ENCODE measurements around the gene PGM2. TPM values are rescaled to one million over a fixed set of nuclear protein-coding genes. Genes with fewer than 3 reads are reported as not detected.

The PGM2 gene
- total and polyA plus RNA-seq, 7 donors = 7.2 to 42.3 (median 30.0) TPM

DNA sequence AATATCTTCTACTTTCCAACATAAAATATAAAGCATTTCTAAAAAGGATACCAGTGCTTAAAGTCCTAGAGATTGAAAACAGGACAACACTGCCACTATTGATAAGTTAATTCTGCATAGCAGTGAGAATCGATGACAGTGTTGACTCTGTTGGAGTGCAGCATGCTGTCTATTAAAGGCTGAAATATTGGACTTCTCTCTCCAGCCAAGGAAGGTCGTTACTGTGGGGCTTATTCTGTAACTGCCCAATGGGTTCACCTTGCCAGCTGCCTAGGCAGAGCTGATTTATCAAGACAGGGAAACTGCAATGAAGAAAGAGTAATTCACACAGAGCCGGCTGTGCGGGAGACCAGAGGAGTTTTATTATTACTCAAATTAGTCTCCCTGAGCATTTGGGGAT, 37.7 kb upstream of the PGM2 start:
- H3K4me1 ChIP-seq = no peaks in the 10 kb centered on the region
- TF ChIP-seq POLR2AphosphoS5 (IDR thresholded peaks at IDR 0.05) (no peak), EP300 (IDR thresholded peaks at IDR 0.05) (no peak), POLR2A (IDR thresholded peaks at IDR 0.05) (no peak)
- TF ChIP-seq, protein P1, sequence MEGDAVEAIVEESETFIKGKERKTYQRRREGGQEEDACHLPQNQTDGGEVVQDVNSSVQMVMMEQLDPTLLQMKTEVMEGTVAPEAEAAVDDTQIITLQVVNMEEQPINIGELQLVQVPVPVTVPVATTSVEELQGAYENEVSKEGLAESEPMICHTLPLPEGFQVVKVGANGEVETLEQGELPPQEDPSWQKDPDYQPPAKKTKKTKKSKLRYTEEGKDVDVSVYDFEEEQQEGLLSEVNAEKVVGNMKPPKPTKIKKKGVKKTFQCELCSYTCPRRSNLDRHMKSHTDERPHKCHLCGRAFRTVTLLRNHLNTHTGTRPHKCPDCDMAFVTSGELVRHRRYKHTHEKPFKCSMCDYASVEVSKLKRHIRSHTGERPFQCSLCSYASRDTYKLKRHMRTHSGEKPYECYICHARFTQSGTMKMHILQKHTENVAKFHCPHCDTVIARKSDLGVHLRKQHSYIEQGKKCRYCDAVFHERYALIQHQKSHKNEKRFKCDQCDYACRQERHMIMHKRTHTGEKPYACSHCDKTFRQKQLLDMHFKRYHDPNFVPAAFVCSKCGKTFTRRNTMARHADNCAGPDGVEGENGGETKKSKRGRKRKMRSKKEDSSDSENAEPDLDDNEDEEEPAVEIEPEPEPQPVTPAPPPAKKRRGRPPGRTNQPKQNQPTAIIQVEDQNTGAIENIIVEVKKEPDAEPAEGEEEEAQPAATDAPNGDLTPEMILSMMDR (IDR thresholded peaks at IDR 0.05) = no peak
- intact Hi-C loops (cut with DNase I) = no loop called here
- no peak for DNase-seq
- no peak overlapping the region for H3K27ac ChIP-seq
- no peaks in the 10 kb centered on the region for H3K27me3 ChIP-seq
- H3K9me3 ChIP-seq = no peaks in the 10 kb centered on the region
- no peaks in the 10 kb centered on the region for H3K36me3 ChIP-seq
- 82 to 86% methylated on average over 4 of the region's 4 CpGs for WGBS, 2 donors
- H3K4me3 ChIP-seq = no peak overlapping the region

DNA sequence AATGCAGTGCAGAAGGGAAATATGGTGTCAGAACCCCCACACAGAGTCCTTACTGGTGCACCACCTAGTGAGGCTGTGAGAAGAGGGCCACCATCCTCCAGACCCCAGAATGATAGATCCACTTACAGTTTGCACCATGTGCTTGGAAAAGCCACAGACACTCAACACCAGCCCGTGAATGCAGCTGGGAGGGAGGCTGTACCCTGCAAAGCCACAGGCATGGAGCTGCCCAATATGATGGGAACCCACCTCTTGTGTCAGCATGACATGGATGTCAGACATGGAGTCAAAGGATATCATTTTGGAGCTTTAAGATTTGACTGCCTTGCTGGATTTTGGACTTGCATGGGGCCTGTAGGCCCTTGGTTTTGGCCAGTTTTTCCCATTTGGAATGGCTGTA, 34.2 kb upstream of the PGM2 start:
- intact Hi-C loops (cut with DNase I) = loop anchor here (2.0 kb wide), 1 partner anchor 189 kb away; no protein-coding TSS in a partner anchor
- no peaks in the 10 kb centered on the region for H3K9me3 ChIP-seq
- no peak overlapping the region for H3K4me3 ChIP-seq
- H3K27me3 ChIP-seq = no peaks in the 10 kb centered on the region
- TF ChIP-seq EP300 (IDR thresholded peaks at IDR 0.05) (no peak), POLR2AphosphoS5 (IDR thresholded peaks at IDR 0.05) (no peak), POLR2A (IDR thresholded peaks at IDR 0.05) (no peak)
- TF ChIP-seq, protein P1 (IDR thresholded peaks at IDR 0.05) = no peak
- DNase-seq = no peak
- no peaks in the 10 kb centered on the region for H3K4me1 ChIP-seq
- WGBS, 2 donors = 92 to 95% methylated on average over 1 of the region's 1 CpG
- no peak overlapping the region for H3K27ac ChIP-seq
- no peaks in the 10 kb centered on the region for H3K36me3 ChIP-seq

DNA sequence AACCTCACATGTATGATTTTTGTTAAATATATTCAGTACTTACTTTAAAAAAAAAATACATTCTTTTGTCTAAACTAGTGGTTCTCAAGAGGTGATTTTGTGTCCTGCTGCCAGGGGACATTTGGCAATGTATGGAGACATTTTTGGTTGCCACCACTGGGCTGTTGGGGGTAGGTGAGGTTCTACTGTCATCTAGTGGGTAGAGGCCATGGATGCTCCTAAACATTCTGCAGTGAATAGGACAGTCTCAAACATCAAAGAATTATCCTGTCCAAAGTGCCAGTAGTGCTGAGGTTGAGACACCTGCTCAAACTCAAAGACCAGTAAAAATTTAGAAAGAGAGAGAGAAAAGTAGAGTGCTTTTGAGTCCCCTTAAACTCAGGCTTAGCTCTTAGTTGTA, 32.9 kb upstream of the PGM2 start:
- no peak overlapping the region for H3K27ac ChIP-seq
- no peak for DNase-seq
- no peaks in the 10 kb centered on the region for H3K27me3 ChIP-seq
- H3K36me3 ChIP-seq = no peaks in the 10 kb centered on the region
- H3K4me3 ChIP-seq = no peak overlapping the region
- H3K4me1 ChIP-seq = no peaks in the 10 kb centered on the region
- intact Hi-C loops (cut with DNase I) = loop anchor here (2.0 kb wide), 1 partner anchor 191 kb away; no protein-coding TSS in a partner anchor
- H3K9me3 ChIP-seq = no peaks in the 10 kb centered on the region
- no peak for TF ChIP-seq POLR2AphosphoS5 (IDR thresholded peaks at IDR 0.05)
- TF ChIP-seq EP300 (IDR thresholded peaks at IDR 0.05) = no peak
- TF ChIP-seq, protein P1 (IDR thresholded peaks at IDR 0.05) = peak; percentile 14 to 55 (median 34)

DNA sequence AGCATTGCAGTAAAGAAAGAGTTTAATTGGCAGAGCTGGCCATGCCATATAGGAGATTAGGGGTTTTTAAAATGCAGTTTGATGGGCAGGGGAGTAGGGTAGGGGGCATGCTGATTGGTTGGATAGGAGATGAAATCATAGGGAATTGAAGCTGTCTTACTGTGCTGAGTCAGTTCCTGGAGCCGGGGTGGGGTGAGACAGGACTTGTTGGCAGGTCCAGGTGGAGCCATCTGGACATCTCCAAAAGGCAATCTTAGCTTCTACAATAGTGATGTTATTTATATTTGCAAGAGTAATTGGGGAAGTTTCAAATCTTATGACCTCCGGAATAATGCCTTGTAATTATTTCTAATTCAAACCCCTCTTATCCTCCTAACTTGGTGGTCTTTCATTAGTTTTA, 32.4 kb upstream of the PGM2 start:
- WGBS, 2 donors = 75% methylated on average over 2 of the region's 2 CpGs
- peak; percentile 75 for DNase-seq
- H3K36me3 ChIP-seq = no peaks in the 10 kb centered on the region
- no peaks in the 10 kb centered on the region for H3K4me1 ChIP-seq
- no peak overlapping the region for H3K4me3 ChIP-seq
- H3K9me3 ChIP-seq = no peaks in the 10 kb centered on the region
- intact Hi-C loops (cut with DNase I) = no loop called here
- no peaks in the 10 kb centered on the region for H3K27me3 ChIP-seq
- no peak overlapping the region for H3K27ac ChIP-seq
- TF ChIP-seq, protein P1 (IDR thresholded peaks at IDR 0.05) = no peak
- TF ChIP-seq POLR2A (IDR thresholded peaks at IDR 0.05) = no peak
- TF ChIP-seq EP300 (IDR thresholded peaks at IDR 0.05) = no peak
- TF ChIP-seq POLR2AphosphoS5 (IDR thresholded peaks at IDR 0.05) = no peak

DNA sequence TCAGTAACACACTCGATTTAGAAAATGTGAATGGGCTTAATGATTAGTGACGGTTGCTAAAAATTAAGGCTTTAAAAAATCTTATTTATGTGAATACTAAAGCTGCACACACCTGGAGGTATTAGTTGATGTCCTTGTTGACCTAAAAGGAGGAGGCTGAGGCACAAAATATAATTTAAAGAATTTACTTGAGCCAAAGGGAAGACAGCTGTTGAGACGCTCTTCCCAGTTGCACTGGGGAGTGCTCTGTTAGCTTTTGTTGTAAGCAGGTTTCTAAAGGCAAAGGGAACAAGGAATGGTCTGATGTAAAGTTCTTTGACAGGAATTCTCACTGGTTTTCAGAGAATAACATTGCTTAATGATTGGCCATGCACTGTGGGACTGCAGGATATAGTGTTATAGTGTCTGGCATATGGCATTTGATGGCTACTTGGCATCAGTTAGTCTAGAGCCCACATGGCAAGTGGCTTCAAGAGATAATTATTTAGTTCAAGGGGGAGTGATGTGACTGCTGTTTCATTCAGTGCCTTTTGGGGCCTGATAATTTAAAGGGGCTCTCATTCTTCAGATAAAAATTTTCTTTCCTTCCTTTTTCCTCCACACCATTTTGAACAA, 30.8 kb upstream of the PGM2 start:
- WGBS, 2 donors = 76 to 86% methylated on average over 3 of the region's 3 CpGs
- Histone ChIP-seq H3K4me1 (no peaks in the 10 kb centered on the region), H3K9me3 (no peaks in the 10 kb centered on the region), H3K36me3 (no peaks in the 10 kb centered on the region), H3K27me3 (no peaks in the 10 kb centered on the region), H3K27ac (no peak overlapping the region), H3K4me3 (no peak overlapping the region)
- TF ChIP-seq EP300 (IDR thresholded peaks at IDR 0.05) (no peak), POLR2A (IDR thresholded peaks at IDR 0.05) (no peak), POLR2AphosphoS5 (IDR thresholded peaks at IDR 0.05) (no peak)
- TF ChIP-seq, protein P1 (IDR thresholded peaks at IDR 0.05) = no peak
- intact Hi-C loops (cut with DNase I) = no loop called here
- DNase-seq = no peak

Data from sigmoid colon (tissue), 7 donors.